ENCODE measurements around the gene STAMBP. TPM values are rescaled to one million over a fixed set of nuclear protein-coding genes. Genes with fewer than 3 reads are reported as not detected.
"Not testable (repeated sequence)": the region's sequence is repeated elsewhere in the genome, so short reads cannot be mapped to it uniquely, and the experiment has no call there.

STAMBP gene
- total RNA-seq (2014; rRNA removed; shearing (Covaris generic)) = 34.6 and 41.4 TPM in 2 replicates

DNA sequence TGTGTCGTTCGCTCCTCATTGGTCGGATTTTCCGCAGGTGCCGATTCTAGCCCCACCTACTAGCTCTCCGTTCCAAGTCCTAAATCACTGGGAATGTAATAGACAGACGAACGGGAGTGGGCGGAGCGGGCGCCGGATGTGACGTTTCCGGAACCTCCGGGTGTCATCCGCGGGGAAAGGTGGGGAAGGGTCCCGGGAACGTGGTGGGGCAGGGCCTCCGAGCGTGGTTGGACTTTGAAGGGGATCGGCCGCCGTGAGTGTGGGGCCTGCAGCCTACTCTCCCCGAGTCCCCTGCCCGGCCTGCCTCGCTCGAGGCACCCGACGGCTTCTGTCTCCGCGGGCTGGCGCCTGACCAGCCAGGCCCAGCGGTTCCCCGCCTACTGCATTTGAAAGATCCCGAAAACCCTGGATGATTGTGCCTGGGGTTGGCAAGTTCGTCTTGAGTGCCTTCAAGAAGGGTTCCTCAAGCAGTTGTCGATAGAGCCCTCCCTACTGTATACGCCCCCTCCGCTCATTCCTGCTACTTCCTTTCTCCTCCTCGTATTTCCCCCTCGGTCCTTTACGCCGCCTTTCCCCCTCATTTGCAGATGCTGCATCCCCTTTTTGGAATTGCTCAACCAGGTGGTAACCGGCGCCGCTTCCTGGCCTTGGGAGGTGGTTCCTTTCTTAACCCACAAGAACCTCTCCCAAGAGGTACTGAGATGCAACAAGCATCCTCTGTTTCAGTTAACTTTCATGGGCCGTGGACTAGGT is at the start of gene STAMBP:
Gene STAMBP, plus strand, starts transcription at position 144 of the 753 bp plus-strand sequence. CDS start 1,896 bp downstream, outside the sequence.
- in situ Hi-C loops (cut with HindIII; ENCODE audit: low sequenced_read_pairs) = no loop called here

DNA sequence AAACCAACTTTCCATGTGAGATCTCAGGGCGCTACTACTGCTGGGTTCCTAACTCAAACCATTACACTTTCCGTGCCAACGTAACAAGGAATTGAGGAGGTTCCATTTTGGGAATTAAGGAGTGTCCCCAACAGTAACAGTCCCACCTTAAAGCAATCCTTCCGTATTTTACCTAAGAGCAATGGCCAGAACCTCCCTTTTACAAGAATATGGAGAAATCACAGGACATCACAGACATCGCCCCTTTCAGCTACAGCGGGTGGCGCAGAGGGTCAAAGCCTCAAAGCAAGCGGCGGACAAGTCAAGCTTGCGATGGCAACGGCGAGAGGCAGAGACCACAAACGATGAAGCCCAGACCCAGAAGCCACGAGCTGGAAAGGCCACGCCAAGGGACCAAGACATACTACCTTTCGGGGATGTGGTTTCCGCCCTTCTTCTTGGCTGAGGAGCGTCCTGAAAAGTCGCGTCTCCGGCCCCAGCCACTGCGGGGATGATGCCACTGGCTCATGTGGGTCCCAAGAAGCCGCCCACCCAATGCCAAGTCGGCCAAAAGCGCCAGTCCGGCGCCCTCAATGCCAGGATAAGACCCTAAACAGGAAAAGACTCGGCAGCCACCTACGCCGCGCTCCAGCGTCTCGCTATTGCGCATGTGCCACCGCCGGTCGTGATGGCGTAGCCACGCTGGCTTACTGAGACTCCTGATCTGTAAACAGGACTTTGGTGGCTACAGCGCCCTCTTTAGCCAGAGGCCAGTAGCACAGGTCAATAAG is 49.1 kb upstream of the STAMBP start, which contains the start of gene DUSP11:
Gene DUSP11, minus strand, starts transcription at position 637 of the 770 bp plus-strand sequence. Its CDS starts 129 bp downstream, at position 508.
- peak; percentile 96 for DNase-seq (ENCODE audit: low spot score)
- in situ Hi-C loops (cut with HindIII; ENCODE audit: low sequenced_read_pairs) = no loop called here

More for the DNA sequence above, at the start of gene STAMBP:
- peak; percentile 98 for DNase-seq (ENCODE audit: low spot score)

DNA sequence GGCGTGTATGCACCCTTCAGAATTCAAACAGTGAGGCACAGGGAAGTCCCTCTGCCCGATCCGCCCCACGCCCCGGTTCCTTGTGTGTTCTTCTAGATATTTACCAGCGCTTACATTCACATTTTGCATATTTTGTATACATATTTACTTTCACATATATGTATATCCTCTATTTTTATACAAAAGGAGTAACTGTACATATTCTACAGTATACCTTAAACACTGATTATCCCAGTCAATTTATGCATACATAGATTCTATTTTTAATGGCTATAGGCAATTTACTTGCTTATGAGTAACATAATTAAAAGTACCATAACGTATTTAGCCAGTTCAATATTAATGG is 48.6 kb upstream of the STAMBP start:
- in situ Hi-C loops (cut with HindIII; ENCODE audit: low sequenced_read_pairs) = no loop called here

DNA sequence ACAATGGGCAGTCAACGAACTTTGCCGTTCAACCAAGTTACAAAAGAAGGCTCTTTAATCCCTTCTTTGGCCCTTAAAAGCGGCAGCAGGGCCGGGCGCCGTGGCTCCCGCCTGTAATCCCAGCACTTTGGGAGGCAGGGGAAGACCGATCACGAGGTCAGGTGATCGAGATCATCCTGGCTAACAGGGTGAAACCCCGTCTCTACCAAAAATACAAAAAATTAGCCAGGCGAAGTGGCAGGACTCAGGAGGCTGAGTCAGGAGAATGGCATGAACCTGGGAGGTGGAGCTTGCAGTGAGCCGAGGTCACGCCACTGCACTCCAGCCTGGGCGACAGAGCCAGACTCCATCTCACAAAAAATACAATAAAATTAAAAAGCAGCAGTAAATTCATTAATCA is 45.4 kb upstream of the STAMBP start:
- DNase-seq (ENCODE audit: low spot score) = peak; percentile 12

More for the DNA sequence above, 48.6 kb upstream of the STAMBP start:
- DNase-seq (ENCODE audit: low spot score) = no peak

DNA sequence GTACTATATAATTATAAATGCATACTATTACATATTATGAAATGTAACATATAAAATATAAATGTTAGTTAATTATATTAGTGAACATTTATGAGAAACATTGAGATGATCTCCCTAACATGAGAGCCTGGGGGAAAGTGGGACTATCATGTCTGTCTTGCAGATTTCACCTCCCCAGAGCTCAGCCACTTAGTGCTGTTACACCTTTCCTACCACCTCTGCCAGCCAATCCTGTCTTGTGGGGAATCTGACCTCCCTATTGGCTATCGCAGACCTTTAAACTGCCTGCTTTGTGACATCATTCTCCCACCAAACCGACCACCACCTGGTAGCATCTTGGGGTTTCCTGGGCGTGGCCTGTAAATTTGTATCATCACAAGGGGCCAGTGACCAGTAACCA is 44.9 kb upstream of the STAMBP start, which contains the start of gene C2orf78:
Gene C2orf78, plus strand, starts transcription at position 301 of the 400 bp plus-strand sequence. CDS start 127 bp downstream, outside the sequence.
- DNase-seq (ENCODE audit: low spot score); in situ Hi-C loops (cut with HindIII; ENCODE audit: low sequenced_read_pairs): not testable (repeated sequence)

More for the DNA sequence above, 45.4 kb upstream of the STAMBP start:
- in situ Hi-C loops (cut with HindIII; ENCODE audit: low sequenced_read_pairs) = not testable (repeated sequence)

DNA sequence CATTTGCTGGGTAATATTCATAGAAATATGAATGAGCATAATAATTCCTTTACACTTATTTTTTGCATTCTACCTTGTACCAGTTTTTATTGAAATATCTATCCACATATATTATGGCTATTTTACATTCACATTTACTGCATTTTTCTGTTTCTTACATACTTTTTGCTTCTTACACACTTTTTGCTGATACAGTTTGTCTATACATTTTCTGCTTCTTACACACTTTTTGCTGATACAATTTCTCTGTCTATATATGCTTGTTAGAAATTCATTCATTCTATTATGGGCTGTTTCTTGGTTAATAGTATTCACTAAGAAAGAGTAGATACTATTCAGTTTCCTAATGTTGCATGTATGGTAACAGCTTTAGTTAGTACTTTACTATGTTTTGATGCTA is 16.9 kb upstream of the STAMBP start:
- in situ Hi-C loops (cut with HindIII; ENCODE audit: low sequenced_read_pairs) = no loop called here
- DNase-seq (ENCODE audit: low spot score) = no peak

DNA sequence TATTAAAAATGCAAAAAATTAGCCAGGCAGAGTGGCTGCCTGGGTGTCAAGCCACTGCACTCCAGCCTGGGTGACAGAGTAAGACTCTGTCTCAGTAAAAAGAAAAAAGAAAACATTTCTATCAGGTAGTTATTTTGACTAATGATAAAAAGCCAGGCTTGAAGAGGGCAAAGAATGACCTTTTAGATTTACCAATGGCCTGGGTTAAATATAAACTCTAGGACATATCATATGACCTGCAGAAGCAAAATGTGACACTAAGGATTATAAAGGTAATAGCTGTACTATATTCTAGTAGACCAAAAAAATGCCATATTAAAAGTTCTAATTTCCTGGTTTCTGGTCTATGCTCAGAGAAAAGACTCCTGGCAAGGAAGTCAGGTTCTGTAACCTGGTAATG is 16.1 kb upstream of the STAMBP start:
- no peak for DNase-seq (ENCODE audit: low spot score)
- in situ Hi-C loops (cut with HindIII; ENCODE audit: low sequenced_read_pairs) = no loop called here

DNA sequence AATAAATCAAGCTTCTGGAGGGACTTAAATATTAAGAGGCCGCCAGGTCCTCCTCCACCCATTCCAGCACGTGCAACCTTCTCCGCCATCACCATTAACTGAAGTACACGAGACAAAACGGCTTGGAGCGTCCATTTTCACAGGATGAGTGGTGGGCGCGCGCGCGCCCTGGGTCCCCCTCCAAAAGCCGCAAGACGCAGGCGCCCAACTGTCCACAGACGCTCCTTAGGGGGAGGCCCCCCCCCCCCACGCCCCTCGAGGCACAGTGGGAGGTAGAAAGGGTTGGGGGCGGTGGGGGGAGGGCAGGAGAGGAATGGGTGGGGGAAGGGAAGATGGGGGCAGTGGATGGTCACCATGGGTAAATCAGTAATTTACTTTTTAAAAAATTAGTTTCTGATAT is 10.5 kb upstream of the STAMBP start:
- in situ Hi-C loops (cut with HindIII; ENCODE audit: low sequenced_read_pairs) = no loop called here
- no peak for DNase-seq (ENCODE audit: low spot score)

DNA sequence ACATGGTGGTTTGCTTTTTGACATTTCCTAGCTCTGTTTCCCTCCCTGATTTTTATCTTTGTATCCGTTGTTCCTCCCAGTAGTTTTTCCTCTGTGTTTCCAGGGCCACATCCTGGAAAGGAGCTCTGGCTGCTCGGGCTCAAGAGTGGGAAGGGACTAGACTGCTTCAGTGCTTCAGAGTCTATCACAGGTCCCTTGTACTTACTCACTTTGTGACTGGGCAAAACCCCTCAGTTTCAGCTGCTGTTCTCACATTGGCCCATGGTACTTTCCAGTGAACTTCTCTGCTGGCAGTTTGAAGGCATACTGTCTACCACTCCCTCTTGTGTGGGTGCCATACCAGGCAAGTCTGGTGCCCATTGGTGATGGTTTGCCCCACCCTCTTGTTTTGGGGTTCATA is 7.5 kb upstream of the STAMBP start:
- DNase-seq (ENCODE audit: low spot score) = no peak
- in situ Hi-C loops (cut with HindIII; ENCODE audit: low sequenced_read_pairs) = no loop called here

DNA sequence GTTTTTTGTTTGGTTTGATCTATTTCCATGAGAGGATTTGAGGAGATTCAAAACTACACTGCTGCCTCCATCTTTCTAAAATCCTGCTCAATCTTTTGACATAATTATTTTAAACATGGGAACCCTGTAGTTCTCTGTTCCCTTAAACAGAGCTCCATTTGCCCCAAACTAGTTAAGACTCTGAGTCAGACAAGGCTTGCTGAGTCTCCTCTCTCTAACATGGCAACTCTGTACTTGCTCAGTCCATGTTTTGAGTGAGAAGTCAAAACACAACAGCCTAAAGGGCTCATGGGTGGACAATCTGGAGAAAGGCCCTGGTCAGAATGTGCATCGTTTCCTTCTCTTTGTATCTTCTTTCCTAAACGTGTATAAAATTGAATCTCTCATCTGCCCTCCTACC is 7.1 kb upstream of the STAMBP start:
- in situ Hi-C loops (cut with HindIII; ENCODE audit: low sequenced_read_pairs) = no loop called here

DNA sequence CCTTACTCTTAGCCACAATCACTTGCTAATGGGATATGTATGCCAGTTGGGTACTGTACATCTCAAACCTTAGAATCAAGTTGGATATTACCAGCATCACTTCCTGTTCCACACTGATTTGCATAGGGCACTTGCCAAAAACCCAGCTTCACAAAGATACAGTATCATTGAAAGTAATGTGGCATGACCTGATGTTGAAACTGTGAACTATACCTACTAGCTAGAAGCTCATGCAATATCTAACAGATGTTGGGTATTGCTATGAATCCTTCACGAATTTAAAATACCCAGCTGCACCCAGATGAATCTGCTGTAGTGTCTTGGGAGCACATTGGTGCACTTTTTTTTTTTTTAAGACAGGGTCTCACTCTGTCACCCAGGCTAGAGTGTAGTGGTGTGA is 6.5 kb upstream of the STAMBP start:
- in situ Hi-C loops (cut with HindIII; ENCODE audit: low sequenced_read_pairs) = no loop called here
- no peak for DNase-seq (ENCODE audit: low spot score)

More for the DNA sequence above, 7.1 kb upstream of the STAMBP start:
- no peak for DNase-seq (ENCODE audit: low spot score)

DNA sequence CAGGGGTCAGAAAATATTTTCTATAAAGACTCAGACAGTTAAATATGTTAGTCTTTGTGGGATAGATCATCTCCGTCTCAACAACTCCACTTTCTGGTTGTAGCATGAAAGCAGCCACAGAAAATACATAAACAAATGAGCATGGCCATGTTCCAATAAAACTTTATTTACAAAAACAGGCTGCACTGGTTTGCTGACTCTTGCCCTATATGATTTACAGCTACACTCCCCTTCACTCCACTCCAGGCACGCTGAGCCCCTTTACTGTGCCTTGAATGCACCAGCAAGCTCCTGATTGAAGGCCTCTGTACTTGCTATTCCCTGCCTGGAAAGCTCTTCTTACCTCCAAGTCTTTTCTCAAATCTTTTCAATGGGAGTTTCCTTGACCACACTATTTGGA is 5.8 kb upstream of the STAMBP start:
- in situ Hi-C loops (cut with HindIII; ENCODE audit: low sequenced_read_pairs) = no loop called here
- no peak for DNase-seq (ENCODE audit: low spot score)

DNA sequence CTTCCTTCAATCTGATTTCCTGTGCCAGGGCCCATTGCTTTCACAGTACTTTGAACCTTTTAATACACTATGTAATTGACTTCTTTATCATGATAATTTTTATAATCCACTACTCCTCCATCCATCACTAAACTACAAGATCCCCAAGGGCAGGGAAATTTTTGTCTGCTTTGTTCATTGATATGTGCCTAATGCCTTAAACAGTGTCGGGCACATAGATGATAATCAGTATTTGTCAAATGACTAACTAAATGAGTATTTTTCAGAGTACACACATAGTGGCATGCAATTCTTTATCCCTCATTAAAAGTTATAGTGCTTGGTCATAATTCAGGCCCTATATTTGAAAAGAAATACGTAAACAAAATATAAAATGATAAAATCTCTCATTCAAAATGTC is 5.3 kb upstream of the STAMBP start:
- in situ Hi-C loops (cut with HindIII; ENCODE audit: low sequenced_read_pairs) = no loop called here

DNA sequence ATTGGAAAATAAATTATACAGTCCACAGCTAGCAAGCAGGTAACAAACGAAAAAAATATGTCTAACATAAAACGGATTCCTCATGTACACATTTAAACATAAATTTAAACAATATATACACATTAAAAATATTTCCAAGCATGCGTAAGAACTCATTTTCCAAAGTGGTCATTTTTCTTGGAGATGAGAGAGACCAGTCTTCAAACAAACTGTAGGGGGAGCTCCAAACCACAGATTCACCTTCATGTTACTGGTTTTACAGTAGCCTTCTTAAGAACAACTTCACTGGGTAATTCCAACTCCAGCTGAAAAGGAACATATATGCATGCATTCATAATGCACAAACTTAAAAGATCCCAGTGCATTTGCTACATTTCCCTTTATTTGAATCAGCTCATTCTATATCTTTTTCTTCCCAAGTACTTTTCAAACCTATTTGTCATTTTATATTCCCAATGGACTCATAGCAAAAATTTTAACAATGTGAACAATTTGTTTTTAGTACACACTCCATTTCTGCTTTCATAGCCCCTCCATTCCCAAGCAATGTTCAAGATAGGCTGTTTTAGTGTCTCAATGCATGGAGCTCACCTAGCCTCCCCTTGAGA is 4.7 kb upstream of the STAMBP start:
- DNase-seq (ENCODE audit: low spot score) = peak; percentile 87

More for the DNA sequence above, 5.3 kb upstream of the STAMBP start:
- no peak for DNase-seq (ENCODE audit: low spot score)

DNA sequence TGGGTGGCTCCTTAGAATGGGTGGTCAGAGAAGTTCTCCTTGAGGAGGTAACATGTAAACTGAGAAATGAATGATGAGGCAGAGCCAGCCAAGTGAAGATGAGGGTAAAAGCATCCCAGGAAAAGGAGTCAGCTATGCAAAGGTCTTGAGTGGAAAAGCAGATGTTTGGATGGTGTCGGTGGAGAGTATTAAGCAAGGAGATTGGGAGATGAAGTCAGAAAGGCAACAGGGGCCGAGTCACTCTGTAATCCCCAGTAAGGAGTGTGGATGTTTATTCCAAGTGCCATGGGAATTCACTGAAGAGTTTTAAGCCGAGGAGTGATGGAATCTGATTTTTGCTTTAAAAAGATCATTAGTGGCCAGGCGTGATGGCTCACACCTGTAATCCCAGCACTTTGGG is 3.4 kb upstream of the STAMBP start:
- in situ Hi-C loops (cut with HindIII; ENCODE audit: low sequenced_read_pairs) = no loop called here
- DNase-seq (ENCODE audit: low spot score) = no peak

More for the DNA sequence above, 4.7 kb upstream of the STAMBP start:
- in situ Hi-C loops (cut with HindIII; ENCODE audit: low sequenced_read_pairs) = no loop called here

DNA sequence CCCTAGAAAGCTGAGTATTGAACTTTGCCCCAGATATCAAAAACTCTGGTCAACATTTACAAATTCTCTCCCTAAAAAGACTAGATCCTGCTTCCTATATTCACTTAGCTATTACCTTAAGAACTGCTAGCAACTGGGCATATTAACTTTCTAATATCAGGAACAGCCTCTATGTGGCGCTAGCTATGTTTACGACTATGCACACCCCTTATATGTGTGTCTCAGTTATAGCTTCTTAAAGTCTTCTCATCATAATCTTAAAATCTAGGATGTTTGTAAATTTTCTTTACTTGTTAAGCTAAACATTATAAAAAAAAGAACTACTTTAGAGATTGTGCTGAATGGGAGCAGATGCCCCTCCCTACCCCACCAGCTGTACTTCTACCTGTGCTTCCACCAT is 1.7 kb upstream of the STAMBP start:
- DNase-seq (ENCODE audit: low spot score) = no peak
- in situ Hi-C loops (cut with HindIII; ENCODE audit: low sequenced_read_pairs) = no loop called here

DNA sequence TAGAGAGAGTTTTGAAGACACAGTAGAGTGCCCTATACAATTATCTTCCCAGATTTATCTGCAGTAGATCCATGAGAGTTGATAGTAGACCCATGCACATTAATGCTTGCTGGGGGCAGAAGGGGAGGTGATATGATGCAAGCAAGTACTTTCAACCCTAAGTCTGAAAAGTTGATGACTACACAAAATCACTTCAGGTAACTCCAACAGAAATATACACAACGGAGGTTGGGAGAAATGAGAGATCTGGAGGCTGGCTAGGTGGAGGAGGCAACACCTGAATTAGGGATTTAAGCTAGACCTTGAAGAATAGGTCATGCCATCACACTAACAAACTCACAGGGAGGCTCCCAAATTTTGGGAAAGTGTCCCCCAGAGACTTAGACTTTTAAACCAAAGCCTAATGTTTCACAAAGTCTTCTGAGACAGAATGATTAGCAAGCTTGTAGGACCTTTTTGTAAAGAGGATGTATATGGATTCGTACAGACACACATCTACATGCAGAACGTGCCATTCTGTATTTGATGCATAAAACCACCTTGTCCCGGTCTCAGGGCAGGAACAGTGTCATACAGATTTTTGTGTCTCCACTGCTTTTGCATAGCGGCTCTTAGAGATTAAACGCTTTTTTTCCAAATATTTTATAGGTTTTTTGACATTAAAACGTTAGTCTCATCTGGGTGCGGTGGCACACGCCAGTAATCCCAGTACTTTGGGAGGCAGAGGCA is 937 bp upstream of the STAMBP start:
- no peak for DNase-seq (ENCODE audit: low spot score)
- in situ Hi-C loops (cut with HindIII; ENCODE audit: low sequenced_read_pairs) = no loop called here

DNA sequence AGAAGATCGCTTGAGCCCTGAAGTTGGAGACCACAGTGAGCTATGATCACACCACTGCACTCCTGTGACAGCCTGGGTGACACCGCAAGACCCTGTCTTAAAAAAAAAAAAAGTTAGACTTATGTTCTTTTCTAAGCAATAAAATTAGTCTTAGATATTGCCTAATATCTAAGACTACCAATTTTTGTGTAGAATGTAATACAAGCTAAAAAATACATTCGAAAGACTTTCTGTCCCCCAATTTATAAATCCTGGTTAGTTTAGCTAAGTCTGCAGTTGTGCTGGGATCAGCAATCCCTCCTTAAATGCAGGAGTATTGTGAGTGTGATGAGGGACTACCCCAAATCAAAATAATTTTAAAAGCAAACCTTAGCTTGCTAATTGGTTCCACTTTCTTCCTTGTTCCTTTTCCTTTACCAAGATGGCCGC is 358 bp upstream of the STAMBP start:
- DNase-seq (ENCODE audit: low spot score) = no peak
- in situ Hi-C loops (cut with HindIII; ENCODE audit: low sequenced_read_pairs) = no loop called here

DNA sequence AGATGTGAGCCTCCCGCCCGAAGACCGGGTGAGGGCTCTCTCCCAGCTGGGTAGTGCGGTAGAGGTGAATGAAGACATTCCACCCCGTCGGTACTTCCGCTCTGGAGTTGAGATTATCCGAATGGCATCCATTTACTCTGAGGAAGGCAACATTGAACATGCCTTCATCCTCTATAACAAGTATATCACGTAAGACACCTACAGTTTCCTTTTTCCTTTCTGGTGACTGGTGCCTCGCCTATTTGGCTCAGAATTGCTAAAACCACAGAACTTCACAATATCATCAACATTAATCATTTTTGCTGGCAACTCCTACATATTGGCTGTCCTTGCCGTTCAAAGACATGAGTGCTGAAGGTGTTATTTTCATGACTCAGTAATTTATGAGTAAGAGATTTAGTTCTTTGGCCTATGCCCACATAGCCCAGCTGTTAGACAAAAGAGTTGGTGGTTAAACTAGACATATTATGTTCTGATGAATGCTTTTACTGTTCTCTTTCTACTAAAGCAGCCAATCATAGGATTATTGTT is 2.2 kb downstream of the STAMBP start:
- in situ Hi-C loops (cut with HindIII; ENCODE audit: low sequenced_read_pairs) = no loop called here
- no peak for DNase-seq (ENCODE audit: low spot score)

Measured in G401 (cell line).